Liver (tissue), 9 donors: ENCODE results near the gene ABCB1. TPM values are rescaled to one million over a fixed set of nuclear protein-coding genes. Genes with fewer than 3 reads are reported as not detected.

Source experiments
- DNase-seq: peaks from one replicate; pipeline ENCODE4 v3.0.0-alpha.2; 2017; ENCODE audit warnings: low spot score
- H3K27ac ChIP-seq, 2 donors: one replicate each; pipeline ENCODE4 v1.7.0; 2013; ENCODE audit warnings: inconsistent platforms in 2 of 2, low read length in 2 of 2, control low read depth in 1 of 2, low read depth in 1 of 2, mild to moderate bottlenecking in 1 of 2
- H3K27me3 ChIP-seq, 4 donors: one replicate each; pipeline versions ENCODE4 v1.6.1 to v1.7.0; 2013; ENCODE audit warnings: low read length in 3 of 4, inconsistent platforms in 1 of 4, mild to moderate bottlenecking in 1 of 4, moderate library complexity in 1 of 4; ENCODE audit not compliant: control insufficient read depth in 4 of 4, insufficient read depth in 4 of 4
- H3K36me3 ChIP-seq, 4 donors: one replicate each; pipeline versions ENCODE4 v1.6.1 to v1.7.0; 2013; ENCODE audit warnings: low read length in 3 of 4, mild to moderate bottlenecking in 3 of 4, low read depth in 1 of 4, moderate library complexity in 1 of 4; ENCODE audit not compliant: control insufficient read depth in 4 of 4, insufficient read depth in 3 of 4
- H3K4me1 ChIP-seq, 4 donors: one replicate each; pipeline versions ENCODE4 v1.6.1 to v1.7.0; 2013; ENCODE audit warnings: low read length in 3 of 4, mild to moderate bottlenecking in 3 of 4, moderate library complexity in 1 of 4; ENCODE audit not compliant: control insufficient read depth in 4 of 4, insufficient read depth in 4 of 4
- H3K4me3 ChIP-seq, 3 donors: one replicate each; pipeline versions ENCODE4 v1.6.1 to v1.7.0; 2013; ENCODE audit warnings: low read length in 3 of 3, control low read depth in 1 of 3, low read depth in 1 of 3, mild to moderate bottlenecking in 1 of 3
- H3K9ac ChIP-seq, 2 donors: one replicate each; pipeline ENCODE4 v1.7.0; 2013; ENCODE audit warnings: low read length in 2 of 2, mild to moderate bottlenecking in 2 of 2, moderate library complexity in 2 of 2, control low read depth in 1 of 2, low read depth in 1 of 2
- H3K9me3 ChIP-seq, 4 donors: one replicate each; pipeline versions ENCODE4 v1.6.1 to v1.7.0; 2013; ENCODE audit warnings: low read length in 3 of 4; ENCODE audit not compliant: control insufficient read depth in 4 of 4
- EGR1 ChIP-seq, 2 donors: IDR thresholded peaks; 2 replicates each; pipeline ENCODE4 v1.6.1; 2016 to 2018; ENCODE audit warnings: antibody characterized with exemption in 2 of 2, low read depth in 2 of 2
- FOXA1 ChIP-seq: IDR thresholded peaks from 2 replicates; pipeline ENCODE4 v1.6.1; 2016; ENCODE audit warnings: antibody characterized with exemption
- FOXA2 ChIP-seq: IDR thresholded peaks from 2 replicates; pipeline ENCODE4 v1.6.1; 2016; ENCODE audit warnings: antibody characterized with exemption
- GABPA ChIP-seq, 2 donors: IDR thresholded peaks in 1 of 2; conservative IDR thresholded peaks in 1 of 2; 2 replicates each; pipeline ENCODE4 v1.6.1; 2016; ENCODE audit warnings: antibody characterized with exemption in 2 of 2, mild to moderate bottlenecking in 1 of 2, moderate library complexity in 1 of 2
- HNF4A ChIP-seq, 2 donors: conservative IDR thresholded peaks; 2 replicates each; pipeline ENCODE4 v1.6.1; 2016; ENCODE audit warnings: antibody characterized with exemption in 2 of 2, mild to moderate bottlenecking in 2 of 2
- JUND ChIP-seq, 2 donors: IDR thresholded peaks; 2 replicates each; pipeline ENCODE4 v1.6.1; 2016; ENCODE audit warnings: antibody characterized with exemption in 2 of 2
- NR2F2 ChIP-seq: IDR thresholded peaks from 2 replicates; pipeline ENCODE4 v1.6.1; 2016; ENCODE audit warnings: antibody characterized with exemption
- RAD21 ChIP-seq, 2 donors: IDR thresholded peaks; 2 replicates each; pipeline ENCODE4 v1.6.1; 2016; ENCODE audit warnings: antibody characterized with exemption in 2 of 2, mild to moderate bottlenecking in 2 of 2
- RXRA ChIP-seq, 2 donors: IDR thresholded peaks; 2 replicates each; pipeline ENCODE4 v1.6.1; 2017 to 2018; ENCODE audit warnings: antibody characterized with exemption in 2 of 2, mild to moderate bottlenecking in 1 of 2
- SP1 ChIP-seq: IDR thresholded peaks from 2 replicates; pipeline ENCODE4 v1.6.1; 2018; ENCODE audit warnings: antibody characterized with exemption, mild to moderate bottlenecking
- YY1 ChIP-seq: IDR thresholded peaks from 2 replicates; pipeline ENCODE4 v1.6.1; 2016; ENCODE audit warnings: antibody characterized with exemption, mild to moderate bottlenecking
- WGBS: extraction: QIAGEN DNeasy Blood & Tissue Kit; methylation state at CpG from one replicate; pipeline ENCODE4 v1.1.7; 2013; 5-methylcytosine and 5-hydroxymethylcytosine counted together
- polyA plus RNA-seq, 2 donors: library from polyadenylated mRNA; stranded (reverse) in 1 of 2; unstranded in 1 of 2; fragments of 200-250 nt in 1 of 2; fragments of >200 nt in 1 of 2; fragmentation: Nextera tagmentation in 1 of 2; extraction: Ambion mirVana in 1 of 2; gene quantifications; one replicate each; pipeline versions ENCODE4 v1.2.1 to v1.2.3, GENCODE V29; 2013 to 2015
- total RNA-seq, 2 donors: library from RNA; depleted of rRNA; stranded (reverse); fragments of >200 nt; gene quantifications; one replicate each; pipeline ENCODE4 v1.2.3, GENCODE V29; 2014
- TF ChIP-seq, protein P1 (sequence below): IDR thresholded peaks from 2 replicates; pipeline ENCODE4 v1.6.1; 2016; ENCODE audit warnings: antibody characterized with exemption
- TF ChIP-seq, protein P2 (sequence below): IDR thresholded peaks from 2 replicates; pipeline ENCODE4 v1.6.1; 2016; ENCODE audit warnings: antibody characterized with exemption, mild to moderate bottlenecking
- TF ChIP-seq, protein P3 (sequence below): IDR thresholded peaks from 2 replicates; pipeline ENCODE4 v1.6.1; 2016; ENCODE audit warnings: antibody characterized with exemption
- TF ChIP-seq, protein P4 (sequence below): IDR thresholded peaks from 2 replicates; pipeline ENCODE4 v1.6.1; 2016; ENCODE audit warnings: antibody characterized with exemption
- donor health status: healthy.
- donor health status: healthy.
- donor health status: healthy.
- donor health status: healthy.
- donor health status: healthy.

ABCB1 gene
- total and polyA plus RNA-seq, 4 donors = 11.9 to 53.2 (median 21.0) TPM

DNA sequence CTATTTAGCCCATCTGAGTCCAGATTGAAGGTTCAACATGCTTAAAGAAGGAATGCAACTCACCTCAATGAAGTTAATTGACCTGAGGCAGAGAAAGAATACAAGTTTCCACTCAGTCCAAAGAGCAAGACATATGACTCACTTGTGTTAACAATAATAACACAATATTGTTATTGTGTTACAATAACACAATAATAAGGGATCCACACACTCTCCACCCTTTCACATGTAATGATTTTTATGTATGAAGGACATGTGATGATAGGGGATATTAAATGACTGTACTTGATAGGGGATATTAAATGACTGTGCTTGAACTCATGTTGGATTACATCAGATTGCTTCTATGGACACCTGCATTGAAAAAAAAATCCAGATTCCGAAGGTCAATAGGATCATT, 3.6 kb upstream of the ABCB1 start:
- H3K36me3 ChIP-seq = no peaks in the 10 kb centered on the region
- no peak for DNase-seq
- no peaks in the 10 kb centered on the region for H3K9me3 ChIP-seq
- H3K27ac ChIP-seq = no peak overlapping the region
- TF ChIP-seq, protein P1, sequence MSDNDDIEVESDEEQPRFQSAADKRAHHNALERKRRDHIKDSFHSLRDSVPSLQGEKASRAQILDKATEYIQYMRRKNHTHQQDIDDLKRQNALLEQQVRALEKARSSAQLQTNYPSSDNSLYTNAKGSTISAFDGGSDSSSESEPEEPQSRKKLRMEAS = no peak
- TF ChIP-seq SP1 (no peak), FOXA2 (no peak), YY1 (no peak), GABPA (IDR thresholded peaks at IDR 0.05 in 1 of 2, conservative IDR thresholded peaks at IDR 0.05 in 1 of 2) (no peak), RXRA (IDR thresholded peaks at IDR 0.05) (no peak), JUND (IDR thresholded peaks at IDR 0.05) (no peak)
- TF ChIP-seq, protein P2, sequence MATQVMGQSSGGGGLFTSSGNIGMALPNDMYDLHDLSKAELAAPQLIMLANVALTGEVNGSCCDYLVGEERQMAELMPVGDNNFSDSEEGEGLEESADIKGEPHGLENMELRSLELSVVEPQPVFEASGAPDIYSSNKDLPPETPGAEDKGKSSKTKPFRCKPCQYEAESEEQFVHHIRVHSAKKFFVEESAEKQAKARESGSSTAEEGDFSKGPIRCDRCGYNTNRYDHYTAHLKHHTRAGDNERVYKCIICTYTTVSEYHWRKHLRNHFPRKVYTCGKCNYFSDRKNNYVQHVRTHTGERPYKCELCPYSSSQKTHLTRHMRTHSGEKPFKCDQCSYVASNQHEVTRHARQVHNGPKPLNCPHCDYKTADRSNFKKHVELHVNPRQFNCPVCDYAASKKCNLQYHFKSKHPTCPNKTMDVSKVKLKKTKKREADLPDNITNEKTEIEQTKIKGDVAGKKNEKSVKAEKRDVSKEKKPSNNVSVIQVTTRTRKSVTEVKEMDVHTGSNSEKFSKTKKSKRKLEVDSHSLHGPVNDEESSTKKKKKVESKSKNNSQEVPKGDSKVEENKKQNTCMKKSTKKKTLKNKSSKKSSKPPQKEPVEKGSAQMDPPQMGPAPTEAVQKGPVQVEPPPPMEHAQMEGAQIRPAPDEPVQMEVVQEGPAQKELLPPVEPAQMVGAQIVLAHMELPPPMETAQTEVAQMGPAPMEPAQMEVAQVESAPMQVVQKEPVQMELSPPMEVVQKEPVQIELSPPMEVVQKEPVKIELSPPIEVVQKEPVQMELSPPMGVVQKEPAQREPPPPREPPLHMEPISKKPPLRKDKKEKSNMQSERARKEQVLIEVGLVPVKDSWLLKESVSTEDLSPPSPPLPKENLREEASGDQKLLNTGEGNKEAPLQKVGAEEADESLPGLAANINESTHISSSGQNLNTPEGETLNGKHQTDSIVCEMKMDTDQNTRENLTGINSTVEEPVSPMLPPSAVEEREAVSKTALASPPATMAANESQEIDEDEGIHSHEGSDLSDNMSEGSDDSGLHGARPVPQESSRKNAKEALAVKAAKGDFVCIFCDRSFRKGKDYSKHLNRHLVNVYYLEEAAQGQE = no peak
- TF ChIP-seq, protein P3, sequence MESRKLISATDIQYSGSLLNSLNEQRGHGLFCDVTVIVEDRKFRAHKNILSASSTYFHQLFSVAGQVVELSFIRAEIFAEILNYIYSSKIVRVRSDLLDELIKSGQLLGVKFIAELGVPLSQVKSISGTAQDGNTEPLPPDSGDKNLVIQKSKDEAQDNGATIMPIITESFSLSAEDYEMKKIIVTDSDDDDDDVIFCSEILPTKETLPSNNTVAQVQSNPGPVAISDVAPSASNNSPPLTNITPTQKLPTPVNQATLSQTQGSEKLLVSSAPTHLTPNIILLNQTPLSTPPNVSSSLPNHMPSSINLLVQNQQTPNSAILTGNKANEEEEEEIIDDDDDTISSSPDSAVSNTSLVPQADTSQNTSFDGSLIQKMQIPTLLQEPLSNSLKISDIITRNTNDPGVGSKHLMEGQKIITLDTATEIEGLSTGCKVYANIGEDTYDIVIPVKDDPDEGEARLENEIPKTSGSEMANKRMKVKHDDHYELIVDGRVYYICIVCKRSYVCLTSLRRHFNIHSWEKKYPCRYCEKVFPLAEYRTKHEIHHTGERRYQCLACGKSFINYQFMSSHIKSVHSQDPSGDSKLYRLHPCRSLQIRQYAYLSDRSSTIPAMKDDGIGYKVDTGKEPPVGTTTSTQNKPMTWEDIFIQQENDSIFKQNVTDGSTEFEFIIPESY = no peak
- peaks cover 0 to 21% (median under 1%) of the 10 kb centered on the region in 4 donors for H3K4me1 ChIP-seq
- H3K9ac ChIP-seq = no peak overlapping the region
- H3K27me3 ChIP-seq = no peaks in the 10 kb centered on the region
- WGBS = 88% methylated on average over 1 of the region's 1 CpG
- H3K4me3 ChIP-seq = no peak overlapping the region

GRCh38 chr7:87599336-87599735, 1.3 kb downstream of the ABCB1 start:
- Histone ChIP-seq H3K36me3 (no peaks in the 10 kb centered on the region), H3K27ac (peak overlapping the region; percentile 1 to 85), H3K27me3 (no peaks in the 10 kb centered on the region), H3K9ac (peak overlapping the region; percentile 45 to 82), H3K9me3 (no peaks in the 10 kb centered on the region), H3K4me1 (peaks cover 0 to 25% (median 2%) of the 10 kb centered on the region in 4 donors), H3K4me3 (peak overlapping the region; percentile 65 to 87 (median 84))
- DNase-seq = no peak
- 21% methylated on average over 10 of the region's 10 CpGs for WGBS
- TF ChIP-seq YY1 (no peak), EGR1 (IDR thresholded peaks at IDR 0.05; ENCODE audit: low read depth in 2 of 2) (no peak), RXRA (IDR thresholded peaks at IDR 0.05) (peak in 1 of 2 donors; percentile 47), RAD21 (IDR thresholded peaks at IDR 0.05) (peak in 1 of 2 donors; percentile 9), HNF4A (conservative IDR thresholded peaks at IDR 0.05) (peak; percentile 46 to 74), FOXA1 (peak; percentile 32), FOXA2 (peak; percentile 84), NR2F2 (no peak)
- TF ChIP-seq, protein P4, sequence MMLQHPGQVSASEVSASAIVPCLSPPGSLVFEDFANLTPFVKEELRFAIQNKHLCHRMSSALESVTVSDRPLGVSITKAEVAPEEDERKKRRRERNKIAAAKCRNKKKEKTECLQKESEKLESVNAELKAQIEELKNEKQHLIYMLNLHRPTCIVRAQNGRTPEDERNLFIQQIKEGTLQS = no peak
